CD4-positive, alpha-beta T cell treated with Interleukin-17A for 4 hours (primary cell): ENCODE measurements around the gene UNC5C.

ENCODE experiments used
- DNase-seq: peaks from one replicate; pipeline ENCODE4 v3.0.0-alpha.2; 2020; ENCODE audit warnings: mixed read lengths

The UNC5C gene

DNA sequence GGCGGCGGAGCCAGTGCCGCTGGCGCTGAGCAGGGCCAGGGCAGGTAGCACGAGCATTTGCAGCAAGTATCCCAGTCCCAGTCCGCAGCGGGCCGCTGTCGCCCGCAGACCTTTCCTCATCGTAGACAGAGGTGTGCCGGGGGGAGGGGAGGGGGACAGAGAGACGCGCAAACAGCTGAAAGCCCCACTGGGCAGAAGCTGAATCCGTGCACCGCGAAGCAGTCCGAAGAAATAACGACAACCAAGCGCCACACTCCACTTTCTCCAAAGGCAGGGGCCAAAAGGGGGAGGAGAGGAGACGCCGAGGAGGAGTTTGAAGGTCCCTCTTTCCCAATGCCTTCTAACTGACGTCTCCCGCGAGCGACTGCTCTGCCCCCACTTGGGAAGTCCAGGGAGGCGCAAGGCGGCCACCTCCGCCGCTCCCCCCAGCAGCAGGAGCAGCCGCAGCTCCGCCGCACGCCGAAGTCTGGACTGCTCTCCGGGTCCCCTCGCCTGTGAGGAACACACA lies at the start of gene UNC5C:
Gene UNC5C, minus strand, starts transcription at position 236 of the 508 bp plus-strand sequence.
- DNase-seq: no peak

DNA sequence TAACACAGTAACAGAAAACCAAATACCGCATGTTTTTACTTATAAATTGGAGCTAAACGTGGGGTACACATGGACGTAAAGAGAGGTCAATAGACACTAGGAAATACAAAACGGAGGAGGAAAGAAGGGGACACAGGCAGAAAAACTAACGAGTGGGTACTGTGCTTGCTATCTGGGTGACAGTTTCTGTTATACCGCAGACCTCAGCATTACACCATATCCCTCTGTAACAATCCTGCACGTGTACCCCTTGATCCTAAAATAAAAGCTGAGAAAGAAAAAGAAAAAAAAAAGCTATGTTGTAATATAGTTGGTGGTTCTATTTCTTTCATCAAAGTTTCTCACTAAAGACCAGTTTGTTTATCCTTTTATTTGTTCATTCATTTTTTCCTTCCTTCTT lies 47.9 kb upstream of the UNC5C start:
- no peak for DNase-seq

DNA sequence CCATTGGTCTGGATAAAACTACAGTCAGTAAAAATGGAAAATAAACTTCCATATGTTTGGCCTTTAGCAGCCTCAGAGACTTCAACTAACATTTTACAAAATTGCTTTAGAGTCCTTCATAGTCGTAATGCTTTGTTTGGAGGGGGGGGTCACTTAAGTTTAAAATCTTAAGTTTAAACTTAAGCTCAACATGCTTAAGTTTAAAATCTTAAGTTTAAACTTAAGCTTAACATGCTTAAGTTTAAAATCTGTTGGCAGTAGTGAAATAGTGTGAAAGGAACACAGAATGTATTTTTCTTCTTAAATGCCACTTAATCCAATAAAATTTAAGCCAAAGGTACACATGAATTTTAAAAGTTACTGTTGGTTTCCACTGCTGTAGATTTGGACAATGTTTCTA lies 45.9 kb upstream of the UNC5C start:
- DNase-seq: no peak

DNA sequence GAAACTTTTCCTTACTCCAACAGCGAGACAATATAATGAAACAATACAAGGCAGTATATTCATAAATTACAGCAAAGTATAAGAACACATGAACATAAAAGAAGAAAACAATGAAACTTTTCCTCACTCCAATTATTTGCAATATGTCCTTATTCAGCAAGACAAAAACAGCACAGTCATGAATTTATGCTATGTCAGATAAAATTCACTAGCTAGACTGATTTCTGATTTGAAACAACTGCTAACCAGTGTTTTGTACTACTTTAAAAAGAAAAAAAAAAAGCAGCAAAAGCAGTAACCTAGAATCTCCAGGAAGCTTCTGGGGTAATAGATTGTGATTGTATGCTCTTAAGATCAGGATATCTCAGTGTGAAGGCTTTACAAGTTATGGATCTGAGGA lies 45.2 kb upstream of the UNC5C start:
- no peak for DNase-seq

DNA sequence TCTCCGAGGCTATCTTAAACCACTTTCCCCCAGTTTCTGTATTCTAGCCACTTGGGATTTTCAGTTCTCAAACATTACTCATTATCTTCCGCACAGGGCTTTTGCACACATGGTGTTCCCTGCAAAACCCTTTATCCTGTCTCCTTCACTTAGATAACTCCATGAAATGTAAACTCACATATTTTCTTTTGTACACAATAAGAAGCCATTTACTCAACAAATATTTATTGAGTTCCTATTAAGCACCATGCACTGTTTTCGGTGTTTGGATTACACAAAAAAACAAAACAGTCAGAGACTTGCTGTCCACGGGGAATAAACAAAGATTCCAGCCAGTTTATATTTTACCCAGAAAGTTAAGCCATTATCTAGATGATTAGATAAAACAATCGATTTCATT lies 42.5 kb upstream of the UNC5C start:
- no peak for DNase-seq

DNA sequence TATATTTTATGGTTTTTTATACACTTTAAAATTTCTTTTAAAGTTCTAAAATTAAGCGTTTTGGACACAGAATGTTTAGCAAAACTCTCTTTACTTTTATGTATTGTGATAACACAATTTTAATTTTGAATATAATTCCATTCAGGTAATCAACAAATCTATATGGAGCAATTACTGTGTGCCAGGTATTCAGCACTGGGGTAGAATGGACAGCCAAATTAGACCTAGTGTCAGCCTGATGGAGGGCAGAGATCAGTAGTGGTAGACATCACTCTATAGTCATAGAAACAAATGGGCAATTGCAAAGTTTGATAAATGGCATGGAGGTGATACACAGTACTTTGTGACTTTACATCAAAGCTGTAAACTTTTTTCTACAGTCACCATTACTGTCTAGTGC lies 41.8 kb upstream of the UNC5C start:
- no peak for DNase-seq

DNA sequence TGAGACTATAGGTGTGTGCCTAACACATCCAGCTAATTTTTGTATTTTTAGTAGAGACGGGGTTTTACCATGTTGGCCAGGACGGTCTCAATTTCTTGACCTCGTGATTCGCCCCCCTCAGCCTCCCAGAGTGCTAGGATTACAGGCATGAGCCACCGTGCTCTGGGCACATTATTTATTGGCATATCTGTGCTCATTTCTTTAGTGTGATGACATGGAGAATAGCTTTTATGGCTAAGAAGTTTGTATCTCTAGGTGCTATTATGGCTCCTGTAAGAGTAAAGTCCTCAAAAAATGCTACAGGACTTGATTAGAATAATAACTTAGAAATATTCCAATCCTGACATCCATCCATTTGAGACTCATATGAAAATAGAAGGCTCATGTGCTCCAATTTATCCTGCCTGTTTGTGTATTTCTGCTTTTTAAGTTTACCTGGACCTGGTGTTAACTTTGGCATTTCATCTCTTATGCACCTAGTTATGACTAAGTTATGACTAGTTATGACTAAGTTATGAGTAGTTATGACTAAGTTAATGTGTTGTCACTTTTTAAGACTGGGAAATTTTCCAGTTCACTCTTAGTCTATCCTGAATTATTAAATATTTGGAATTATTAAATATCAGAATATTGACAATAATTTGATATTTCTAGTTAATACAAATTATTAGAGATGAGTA lies 36.4 kb upstream of the UNC5C start:
- no peak for DNase-seq

DNA sequence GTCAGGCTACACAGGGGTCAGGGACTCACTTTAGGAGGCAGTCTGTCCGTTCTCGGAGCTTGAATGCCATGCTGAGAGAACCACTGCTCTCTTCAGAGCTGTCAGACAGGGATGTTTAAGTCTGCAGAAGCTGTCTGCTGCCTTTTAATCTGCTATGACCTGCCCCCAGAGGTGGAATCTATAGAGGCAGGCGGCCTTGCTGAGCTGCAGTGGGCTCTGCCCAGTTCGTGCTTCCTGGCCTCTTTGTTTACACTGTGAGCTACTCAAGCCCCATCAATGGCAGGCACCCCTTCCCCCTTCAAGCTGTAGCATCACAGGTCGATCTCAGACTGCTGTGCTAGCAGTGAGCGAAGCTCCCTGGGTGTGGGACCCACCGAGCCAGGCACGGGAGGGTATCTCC lies 31.5 kb upstream of the UNC5C start:
- no peak for DNase-seq

DNA sequence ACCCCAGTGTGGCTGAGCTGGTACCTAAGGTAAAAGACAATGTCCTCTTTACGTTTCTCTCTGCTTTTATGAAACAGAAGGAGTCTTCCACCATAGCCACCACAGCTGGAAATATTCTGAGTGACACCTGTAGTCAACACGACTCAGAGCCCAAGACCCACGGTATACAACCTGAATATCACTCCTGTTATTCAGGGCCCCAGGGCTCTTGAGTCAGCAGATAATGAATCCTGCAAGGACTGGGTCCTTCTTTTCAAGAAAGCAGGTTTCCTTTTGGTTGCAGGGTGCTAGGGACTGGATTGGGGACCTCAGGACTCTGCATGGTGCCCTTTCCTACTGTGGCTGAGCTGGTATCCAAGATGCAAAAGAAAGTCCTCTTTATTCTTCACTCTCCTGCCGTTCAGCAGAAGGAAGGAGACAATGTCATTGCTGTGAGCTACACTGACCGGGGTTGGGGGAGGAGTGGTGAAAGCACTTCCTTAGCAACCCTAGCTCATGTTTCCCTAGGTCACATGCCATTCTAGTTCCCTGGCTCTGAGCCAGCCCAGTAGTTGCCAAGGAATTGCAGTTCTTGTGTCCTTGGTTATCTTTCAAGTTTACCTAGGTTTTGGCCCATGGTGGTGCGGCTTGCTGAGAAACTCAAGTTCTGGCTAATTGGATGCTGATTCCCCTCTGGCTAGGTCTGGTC lies 23.7 kb upstream of the UNC5C start:
- DNase-seq: no peak

DNA sequence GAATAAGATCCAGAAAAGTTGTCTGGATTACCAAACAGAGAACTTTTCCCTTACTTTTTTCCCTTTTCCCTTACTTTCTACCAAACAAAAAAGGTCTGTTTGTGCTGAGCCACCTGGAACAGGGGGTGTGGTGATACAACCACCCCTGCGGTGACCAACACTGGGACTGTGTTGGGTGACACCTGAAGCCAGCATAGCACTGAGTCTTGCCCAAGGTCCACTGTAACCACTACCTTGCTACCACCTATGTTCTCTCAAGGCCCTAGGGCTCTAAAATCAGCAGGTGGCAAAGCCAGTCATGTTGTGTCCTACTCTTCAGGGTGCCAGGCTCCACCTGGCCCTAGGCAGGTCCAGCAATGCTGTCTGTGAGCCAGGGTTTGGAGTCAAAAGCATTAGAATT lies 22.8 kb upstream of the UNC5C start:
- no peak for DNase-seq

DNA sequence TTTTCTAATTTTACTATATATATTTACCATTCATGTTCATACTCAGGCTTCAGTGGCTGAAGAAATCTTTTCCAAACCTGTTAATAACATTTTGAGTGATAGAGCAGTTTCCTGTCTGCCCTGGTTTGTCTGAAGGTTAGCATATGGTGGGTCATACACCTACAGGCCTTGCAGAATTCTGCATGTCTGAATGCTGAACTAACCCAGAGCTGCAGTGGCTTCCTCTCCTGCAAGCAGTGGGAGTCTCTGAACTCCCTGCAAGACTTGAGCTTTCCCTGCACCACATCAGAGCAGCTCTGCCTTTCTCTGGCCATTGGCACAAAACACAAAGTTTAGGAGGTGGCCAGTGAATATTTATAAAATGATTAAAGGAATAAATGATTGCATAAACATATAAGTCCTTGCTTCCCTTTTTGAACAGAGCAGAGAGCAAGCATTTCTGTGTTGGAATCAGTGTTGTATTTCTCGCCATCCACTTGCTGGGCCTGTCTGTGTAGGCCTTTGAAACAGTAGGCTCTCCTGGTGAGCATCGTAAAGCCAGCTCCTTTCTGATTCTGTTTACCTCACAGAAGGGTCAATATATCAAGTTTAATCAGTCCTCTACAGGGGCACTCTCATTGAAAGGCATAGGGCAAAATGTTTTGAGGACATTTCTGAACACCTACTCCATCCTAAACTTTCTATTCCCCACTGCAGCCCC lies 15.0 kb upstream of the UNC5C start:
- no peak for DNase-seq

DNA sequence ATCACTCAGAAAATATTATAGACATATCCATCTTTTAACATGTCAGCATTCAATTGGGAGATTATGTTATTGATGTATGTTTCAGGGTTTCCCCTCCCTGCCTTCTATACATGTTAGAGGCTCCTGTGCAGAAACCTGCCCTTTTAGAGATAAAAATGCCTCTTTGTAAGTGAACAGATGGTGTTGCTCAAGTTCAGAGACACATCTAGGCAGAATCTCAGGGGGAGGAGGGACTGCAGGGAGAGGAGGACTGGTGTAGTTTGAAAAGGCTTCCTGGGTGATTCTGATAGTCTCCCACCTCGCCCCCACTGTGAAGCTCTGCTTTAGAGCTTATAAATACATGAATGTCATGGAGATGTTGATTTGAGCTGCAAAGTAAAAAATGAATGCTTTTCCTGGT lies 12.0 kb upstream of the UNC5C start:
- no peak for DNase-seq

DNA sequence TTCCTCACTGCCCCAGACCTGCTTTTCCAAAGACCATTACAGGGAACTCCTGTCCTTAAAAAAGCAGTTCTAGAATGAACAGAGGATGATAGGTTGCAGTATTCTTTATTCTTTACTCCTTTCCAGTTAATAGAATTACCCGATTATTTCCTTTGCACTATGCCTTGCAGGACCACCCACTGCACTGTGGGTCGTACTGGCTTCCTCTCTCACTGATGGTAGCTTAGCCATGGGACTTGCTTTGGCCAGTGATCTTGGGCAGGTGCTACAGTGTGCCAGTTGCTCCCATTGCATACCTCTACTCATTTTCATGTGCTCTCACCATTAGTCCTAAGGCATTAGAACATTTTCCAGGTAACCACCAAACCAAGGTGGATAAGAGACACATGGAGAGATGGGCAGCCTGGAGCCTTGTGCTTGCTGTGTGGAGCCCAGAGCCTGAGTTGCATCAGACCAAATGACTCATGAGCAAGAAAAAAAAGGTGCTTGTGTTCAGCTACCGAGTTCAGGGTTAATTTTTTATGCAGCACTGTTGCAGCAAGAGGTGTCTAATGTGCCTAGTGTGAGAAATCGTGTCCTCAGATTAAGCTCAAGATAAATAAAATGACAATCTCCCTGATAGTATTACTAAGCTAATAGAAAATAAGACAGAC lies 7.6 kb upstream of the UNC5C start:
- DNase-seq: no peak

DNA sequence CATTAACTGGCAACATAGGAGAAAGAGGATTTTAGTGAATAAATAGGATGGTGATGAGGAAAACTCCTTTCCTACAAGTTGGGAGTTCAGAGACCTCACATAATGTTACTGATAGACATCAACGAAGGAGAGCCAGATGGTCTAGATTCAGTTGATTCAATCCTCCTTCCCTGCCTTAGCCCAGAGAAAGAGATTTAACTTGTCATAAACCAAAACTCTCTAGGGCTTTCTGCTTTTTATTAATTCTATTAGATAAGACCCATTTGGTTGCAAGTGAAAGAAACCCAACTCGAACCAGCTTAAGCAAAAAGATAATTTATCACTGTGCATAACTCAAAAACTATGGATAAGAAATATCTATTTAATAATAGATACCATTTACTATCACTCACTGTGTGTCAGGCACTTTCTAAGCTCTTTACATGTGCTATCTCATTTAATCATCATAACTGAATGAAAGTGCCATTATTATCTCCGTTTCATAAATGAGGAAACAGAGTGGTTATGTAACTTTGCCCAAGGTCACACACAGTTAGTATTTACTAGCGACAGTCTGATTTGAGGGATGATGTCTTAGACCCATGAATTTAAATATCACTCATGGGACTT lies 4.3 kb upstream of the UNC5C start:
- no peak for DNase-seq

DNA sequence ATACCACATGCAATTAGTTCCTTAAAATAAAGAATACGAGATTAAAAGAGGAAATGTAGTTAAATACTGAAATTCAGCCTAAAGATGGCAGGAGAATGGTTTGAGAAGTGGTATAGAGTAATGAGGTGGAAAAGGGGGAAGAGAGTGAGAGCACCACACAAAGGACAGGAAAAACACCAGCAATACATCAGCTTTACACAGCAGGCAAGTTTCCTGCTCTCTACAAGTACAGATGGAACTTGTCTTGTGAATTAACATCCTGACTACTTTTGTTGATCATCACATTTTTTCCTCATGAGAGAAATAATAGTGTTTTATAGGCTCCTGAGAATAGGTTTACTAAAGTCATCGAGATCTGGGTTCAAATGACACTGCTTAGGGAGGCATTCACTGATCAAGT lies 2.9 kb upstream of the UNC5C start:
- no peak for DNase-seq

DNA sequence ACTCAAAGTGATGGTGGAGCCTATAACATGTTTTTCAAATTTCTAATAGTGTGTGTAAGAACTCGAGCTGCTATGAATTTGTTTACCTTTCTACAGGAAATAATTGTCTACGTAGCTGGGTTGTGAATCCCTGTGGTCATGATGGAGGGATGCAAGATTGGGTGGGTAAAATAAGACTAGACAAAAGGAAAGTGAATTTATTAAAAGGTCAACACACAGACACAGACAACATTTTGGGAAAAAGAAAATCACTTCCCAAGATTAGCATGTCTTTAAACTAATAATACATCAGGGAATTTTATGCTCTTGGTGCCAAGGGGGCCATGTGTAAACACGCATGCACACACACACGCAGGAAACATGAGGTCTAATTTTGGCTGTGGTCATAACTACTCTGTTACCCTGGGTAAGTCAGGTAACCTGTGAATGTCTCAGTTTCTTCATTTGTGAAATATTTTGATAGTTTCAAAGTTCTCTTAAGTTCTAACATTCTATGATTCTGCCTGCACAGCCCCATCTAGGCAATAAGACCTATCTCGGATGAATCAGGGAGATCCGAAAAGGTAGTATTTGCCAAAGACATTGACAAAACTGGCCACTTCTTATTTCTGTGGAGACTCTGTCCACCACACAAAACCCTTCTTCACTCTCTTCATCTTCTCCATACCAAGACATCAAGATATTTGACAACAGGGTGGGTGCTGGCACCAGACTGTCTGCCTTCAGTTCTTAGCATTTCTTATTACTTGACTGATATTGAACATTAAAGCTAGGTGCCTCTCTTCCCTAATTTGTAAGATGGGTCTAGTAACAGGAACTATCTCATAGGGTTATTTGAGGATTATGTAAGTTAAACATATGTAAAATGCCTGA lies 1.6 kb upstream of the UNC5C start:
- no peak for DNase-seq

DNA sequence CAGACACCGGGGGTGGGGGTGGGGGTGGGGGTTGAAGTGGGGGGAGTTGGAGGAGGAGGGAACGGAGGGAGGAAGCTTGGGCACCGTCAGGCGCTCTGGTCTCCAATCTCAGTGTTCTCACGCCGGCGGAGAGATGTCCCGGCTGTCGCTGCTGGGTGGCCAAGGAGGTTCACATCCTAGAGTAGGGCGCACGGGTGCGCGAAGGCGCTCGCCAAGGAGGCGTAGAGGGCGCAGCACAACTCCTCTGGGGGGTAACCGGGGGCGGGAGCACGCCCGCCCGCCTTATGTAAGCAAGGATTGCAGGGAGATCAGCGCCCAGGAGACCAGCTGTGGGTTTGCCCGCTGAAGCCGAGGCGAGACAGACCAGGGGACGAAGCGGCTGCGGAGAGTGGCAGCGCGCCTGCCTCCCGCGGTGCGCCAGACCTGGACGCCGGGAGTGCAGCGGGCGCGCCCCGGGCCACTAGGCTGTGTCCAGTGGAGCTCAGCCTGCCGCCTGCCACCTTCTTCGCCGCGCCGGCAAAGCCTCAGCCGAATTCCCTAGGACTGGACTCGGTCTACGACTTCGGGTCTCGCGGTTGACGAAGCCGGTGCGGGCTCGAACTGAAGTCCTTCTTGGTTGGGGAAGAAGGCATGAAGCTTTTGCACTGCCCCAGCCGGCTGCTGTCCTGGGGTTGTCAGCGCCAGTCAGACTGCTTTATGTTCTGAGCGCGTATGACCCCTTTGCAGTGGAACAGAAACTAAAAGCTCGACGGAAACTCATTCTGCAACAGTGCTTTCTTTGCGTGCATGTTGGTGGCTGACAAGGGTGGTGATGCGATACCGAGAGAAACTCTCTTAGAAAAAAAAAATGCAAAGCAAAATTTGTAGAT lies 707 bp upstream of the UNC5C start:
- DNase-seq: no peak

DNA sequence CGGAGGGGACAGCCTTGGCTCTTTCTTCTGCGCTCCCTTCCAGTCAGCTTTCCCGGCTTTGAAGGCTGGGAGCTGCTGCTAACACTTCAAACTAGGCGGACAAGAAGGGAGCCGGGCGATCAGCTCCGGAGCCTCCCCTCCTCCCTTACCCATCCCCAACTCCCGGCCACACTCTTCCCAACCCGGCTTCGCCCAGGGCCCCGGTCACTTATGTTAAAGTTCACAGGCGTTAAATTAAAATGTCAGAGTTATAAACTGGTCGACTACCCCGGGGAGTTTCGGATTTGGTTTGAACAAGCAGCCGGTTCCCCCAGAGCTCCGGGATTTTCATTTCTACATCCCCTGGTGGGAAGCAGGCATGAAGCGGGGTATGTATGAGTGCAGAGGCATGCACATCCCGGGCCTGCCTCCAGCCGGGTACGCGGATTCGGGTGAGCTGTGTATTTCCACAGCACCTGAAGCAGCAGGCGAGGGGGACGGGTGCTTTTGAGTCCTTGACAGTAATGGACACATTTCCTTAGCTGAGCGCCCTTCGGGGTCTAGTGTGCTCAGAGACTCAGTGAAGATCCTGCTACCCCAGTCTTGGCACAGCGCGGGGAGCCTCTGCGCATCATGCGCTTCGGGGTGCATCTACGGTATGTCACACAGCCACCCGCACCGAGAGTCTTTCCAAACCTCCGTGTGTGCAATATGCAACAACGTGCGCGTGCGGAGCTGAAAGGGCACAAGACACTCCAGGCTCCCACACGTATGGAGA lies 880 bp downstream of the UNC5C start:
- no peak for DNase-seq

DNA sequence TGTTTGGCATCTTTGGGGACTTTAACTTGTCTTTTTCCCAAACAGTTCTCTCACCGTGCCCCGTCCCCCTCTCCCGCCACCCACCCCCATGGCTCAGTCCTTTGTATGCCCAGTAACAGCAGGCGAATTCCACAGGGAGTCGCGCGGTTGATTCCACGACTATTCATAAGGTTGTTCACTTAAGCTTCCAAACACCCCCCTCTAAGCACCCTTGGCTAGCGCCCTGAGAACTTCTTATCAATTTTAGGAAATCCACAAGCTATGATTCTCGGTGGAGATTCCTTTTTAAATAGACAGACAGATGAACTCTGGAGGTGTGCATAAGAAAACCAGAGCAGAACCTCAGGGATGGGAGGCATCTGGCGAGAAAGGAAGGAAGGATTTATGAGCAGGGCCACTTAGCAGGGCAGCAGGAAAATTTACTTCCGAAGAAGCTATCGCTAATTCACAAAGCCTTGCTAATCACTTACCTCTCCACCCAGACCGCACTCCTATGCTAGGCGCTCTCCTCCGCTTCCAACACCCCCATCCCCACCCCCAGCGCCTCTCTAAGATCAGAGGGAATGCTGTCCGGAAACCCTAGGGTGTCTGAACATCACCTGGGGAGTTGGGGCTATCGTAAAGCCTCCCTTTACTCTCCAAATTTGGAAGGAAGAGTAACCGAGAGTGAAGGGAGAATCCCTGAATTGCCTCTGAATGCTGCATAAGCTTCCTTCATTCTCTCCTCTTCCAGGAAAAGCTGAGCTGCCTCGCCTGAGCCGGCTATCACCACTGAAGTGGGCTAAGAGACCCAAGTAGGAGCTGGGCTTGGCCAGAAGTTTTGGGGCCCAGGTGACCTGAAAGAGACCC lies 1.7 kb downstream of the UNC5C start:
- DNase-seq: no peak
